Posterior cingulate gyrus (tissue), 11 donors: ENCODE measurements around the gene GPR148.

Source experiments
- DNase-seq, 10 donors: peaks; one replicate each; pipeline versions ENCODE4 v3.0.0 to v3.0.0-alpha.2; 2020 to 2021; ENCODE audit warnings: mixed read lengths in 3 of 10
- intact Hi-C: fragments of 100-400 bp; cut with DNase I; formaldehyde crosslinking; loops from one replicate; pipeline ENCODE4 v1.15.1; 2023

GPR148 gene

DNA sequence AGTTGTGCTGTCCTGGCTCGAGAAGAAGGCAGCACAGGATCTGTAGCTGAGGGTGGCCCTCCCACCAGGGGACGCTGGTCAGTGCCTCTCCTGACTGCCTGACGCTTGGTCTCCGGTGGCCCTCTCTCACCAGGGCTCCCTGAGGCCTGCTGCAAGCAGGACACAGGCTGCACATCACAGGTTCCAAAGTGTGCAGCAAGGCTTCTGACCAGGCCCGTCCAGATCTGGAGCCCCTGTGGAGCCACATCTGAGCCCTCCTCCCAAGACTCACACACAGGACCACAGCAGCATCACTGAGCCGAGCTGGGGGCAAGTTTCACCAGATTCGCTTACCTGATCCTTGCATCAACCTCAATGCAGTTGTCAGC lies 38.5 kb downstream of the GPR148 start:
- intact Hi-C loops, result no loop called here
- peak in 1 of 10 donors; percentile 75 for DNase-seq

DNA sequence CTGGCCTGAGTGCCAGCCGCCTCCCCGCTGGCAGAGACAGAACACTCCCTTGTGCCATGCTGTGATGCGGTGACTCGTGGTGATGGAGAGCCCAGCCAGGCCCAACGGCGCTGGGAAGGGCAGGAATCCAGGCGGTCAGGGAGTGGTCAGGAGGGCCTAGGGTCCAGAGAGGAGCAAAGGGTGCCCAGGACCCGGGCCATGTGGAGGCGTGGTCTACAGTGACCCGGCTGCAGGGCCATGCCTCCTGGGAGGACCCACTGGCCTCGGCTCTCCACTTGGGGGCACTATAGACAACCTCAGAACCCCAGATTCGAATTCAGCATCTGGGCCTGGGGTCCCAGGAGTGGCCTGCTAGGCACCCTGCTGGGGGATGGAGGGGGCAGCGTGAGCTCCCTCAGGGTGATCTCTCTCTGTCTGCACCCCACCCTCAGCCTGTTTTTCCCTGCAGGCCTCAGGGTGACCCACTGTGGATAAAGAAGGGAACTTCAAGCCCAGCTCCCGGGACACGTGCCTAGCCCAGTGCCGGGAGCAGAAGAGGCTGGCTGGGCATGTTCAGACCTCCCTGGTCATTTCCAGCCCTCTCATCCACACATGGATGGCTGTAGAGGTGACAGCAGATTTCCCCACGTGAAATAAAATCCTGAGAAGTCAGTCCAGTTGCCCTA lies 39.5 kb downstream of the GPR148 start:
- peak in 1 of 10 donors; percentile 79 for DNase-seq
- intact Hi-C loops, result no loop called here

DNA sequence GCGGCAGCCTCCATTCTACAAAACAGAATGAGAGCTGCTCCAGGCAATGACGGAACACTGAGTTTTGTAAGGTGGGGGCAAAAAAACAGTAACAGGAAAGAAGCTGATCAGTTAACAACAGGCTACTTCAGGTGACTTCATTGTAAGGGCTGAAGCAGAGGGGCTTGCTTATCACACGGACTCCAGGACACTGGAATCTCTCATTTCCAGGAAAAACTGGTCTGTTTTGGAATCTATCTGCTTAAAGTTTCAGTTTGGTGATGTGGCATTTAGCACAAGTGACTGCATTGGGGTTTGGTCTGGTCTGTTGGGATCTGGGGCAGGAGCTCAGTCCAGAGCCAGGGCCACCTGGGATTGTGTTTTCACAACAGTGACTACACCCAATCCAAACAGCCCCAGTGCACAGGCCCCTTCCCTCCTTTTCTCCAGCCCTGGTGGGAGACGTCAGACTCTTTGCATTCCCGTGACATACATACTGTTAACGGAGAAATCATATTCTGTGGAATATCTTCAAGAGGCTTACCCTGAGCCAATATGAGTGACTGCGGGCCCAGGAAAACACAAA lies 40.6 kb downstream of the GPR148 start:
- peak in 1 of 10 donors; percentile 44 for DNase-seq
- intact Hi-C loops, result no loop called here

DNA sequence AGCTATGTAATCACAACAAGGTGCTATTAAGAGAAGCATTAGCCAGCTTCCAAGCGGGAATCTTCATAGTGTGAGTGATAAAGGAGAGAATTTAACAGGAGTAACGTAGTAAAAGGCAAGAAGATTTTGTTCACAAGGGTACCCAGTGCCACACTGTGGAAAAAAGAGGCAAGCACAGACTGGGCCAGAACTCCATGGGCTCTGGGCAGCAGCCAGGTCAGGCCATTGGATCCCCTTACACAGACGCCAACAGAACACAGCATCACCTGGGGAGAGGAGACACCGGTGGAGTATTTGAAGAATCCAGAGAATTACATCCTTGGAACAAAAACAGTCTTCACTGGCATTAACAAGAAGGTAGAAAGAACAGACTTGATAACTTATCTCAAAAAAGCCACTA lies 47.7 kb downstream of the GPR148 start:
- intact Hi-C loops, result no loop called here
- peak in 1 of 10 donors; percentile 54 for DNase-seq

DNA sequence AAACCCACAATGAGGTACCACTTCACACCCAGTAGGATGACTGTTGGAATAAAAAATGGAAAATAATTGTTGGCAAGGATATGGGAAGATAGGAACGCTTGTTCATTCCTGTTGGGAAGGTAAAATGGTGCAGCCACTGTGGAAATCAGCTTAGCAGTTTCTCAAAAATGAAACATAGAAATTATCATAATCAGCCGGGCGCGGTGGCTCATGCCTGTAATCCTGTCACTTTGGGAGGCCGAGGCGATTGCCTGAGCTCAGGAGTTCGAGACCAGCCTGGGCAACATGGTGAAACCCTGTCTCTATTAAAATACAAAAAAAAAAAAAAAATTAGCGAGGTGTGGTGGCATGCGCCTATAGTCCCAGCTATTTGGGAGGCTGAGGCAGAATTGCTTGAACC lies 49.9 kb downstream of the GPR148 start:
- no peak for DNase-seq
- intact Hi-C loops, result no loop called here
